Measurements from ENCODE around the gene IL10RB. TPM values are rescaled to one million over a fixed set of nuclear protein-coding genes. Genes with fewer than 3 reads are reported as not detected.
A peak's percentile ranks its signal among the peaks of the same experiment; 100 is the strongest.

The IL10RB gene
- total RNA-seq, 1 experiment from 2014 or later, result 18.2 TPM

DNA sequence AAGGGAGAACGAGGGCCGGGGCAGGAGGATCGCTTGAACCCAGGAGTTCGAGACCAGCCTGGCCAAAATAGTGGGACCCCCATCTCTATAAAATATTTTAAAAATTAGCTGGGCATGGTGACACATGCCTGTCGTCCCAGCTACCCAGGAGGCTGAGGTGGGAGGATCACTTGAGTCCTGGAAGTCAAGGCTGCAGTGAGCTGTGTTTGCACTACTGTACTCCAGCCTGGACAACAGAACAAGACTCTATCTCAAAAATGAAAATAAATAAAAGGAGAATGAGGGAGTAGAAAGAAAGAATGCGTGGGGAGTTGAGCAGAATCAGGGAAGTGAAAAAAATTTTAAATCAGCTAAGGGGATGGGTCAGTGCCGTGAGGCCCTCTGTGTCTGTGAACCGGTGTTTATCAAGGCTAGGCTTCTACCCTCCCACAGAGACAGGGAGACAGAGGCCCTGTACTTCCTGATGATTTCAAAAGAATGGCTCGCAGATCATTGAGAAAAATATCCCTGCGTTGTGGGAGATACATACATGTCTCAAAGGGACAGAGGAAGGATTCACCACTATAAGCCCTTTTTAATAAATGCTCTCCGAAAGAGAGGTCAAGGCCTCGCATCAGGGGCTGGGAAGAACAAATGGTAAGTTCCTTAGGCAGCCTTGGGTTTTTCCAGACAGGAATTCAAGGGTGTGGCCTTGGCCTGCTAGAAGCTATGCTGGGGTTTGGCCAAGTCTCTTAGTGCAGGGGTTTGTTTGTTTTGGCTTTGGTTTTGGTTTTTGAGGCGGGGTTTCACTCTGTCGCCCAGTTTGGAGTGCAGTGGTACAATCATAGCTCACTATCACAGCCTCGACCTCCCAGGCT lies 20.7 kb downstream of the IL10RB start:
- intact Hi-C loops (cut with micrococcal nuclease; ENCODE audit: unreplicated experiment), result no loop called here
- peaks cover 29% of the 10 kb centered on the region for H3K36me3 Mint-ChIP-seq (ENCODE audit: insufficient read depth, unreplicated experiment)
- H3K9me3 Mint-ChIP-seq (ENCODE audit: low read depth, unreplicated experiment), result no peaks in the 10 kb centered on the region
- no peaks in the 10 kb centered on the region for H3K27me3 Mint-ChIP-seq (ENCODE audit: unreplicated experiment)
- BruUV-seq (replicated peaks), result no TSS peak
- CTCF ChIA-PET, result no interaction called here
- H3K27ac Mint-ChIP-seq (ENCODE audit: unreplicated experiment), result peak overlapping the region; percentile 51
- peaks cover 19% of the 10 kb centered on the region for H3K4me1 Mint-ChIP-seq (ENCODE audit: low read depth, unreplicated experiment)
- TF ChIP-seq, protein P1, sequence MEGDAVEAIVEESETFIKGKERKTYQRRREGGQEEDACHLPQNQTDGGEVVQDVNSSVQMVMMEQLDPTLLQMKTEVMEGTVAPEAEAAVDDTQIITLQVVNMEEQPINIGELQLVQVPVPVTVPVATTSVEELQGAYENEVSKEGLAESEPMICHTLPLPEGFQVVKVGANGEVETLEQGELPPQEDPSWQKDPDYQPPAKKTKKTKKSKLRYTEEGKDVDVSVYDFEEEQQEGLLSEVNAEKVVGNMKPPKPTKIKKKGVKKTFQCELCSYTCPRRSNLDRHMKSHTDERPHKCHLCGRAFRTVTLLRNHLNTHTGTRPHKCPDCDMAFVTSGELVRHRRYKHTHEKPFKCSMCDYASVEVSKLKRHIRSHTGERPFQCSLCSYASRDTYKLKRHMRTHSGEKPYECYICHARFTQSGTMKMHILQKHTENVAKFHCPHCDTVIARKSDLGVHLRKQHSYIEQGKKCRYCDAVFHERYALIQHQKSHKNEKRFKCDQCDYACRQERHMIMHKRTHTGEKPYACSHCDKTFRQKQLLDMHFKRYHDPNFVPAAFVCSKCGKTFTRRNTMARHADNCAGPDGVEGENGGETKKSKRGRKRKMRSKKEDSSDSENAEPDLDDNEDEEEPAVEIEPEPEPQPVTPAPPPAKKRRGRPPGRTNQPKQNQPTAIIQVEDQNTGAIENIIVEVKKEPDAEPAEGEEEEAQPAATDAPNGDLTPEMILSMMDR (IDR thresholded peaks at IDR 0.05; ENCODE audit: unreplicated experiment), result no peak
- DNase-seq, result peak; percentile 35
- peak overlapping the region; percentile 6 for H3K4me3 Mint-ChIP-seq (ENCODE audit: low read depth, unreplicated experiment)

DNA sequence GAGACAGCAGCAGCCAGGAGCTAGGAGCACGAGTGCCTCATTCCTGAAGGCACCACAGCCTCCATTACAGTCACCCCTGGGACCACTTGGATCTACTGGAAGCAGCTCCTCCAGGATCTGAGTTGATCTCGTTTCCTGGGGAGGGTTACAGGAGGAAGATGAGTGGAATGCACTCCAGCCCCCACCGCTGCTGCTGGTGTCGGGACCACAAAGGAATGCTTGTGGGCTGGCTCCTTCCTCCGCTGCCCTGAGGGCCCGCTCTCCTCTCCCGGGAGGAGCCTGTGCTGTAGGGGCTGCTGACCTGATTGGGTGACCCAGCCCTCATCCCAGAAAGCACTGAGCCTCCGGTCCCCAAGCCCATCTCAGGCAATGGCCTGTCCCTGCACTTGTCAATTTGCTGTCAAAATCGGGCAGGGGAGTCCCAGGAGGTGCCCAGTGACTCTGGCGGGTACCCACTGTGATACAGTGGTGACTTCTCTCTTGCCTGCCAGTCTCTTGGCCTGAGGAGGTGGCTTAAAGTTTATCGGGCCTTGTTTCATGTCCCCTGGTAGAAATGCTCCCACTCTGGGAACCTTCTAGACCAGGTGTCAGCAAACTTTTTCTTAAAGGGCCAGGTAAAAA lies 23.1 kb downstream of the IL10RB start:
- Mint-ChIP-seq H3K27me3 (ENCODE audit: unreplicated experiment) (no peaks in the 10 kb centered on the region), H3K4me1 (ENCODE audit: low read depth, unreplicated experiment) (peaks cover 29% of the 10 kb centered on the region), H3K36me3 (ENCODE audit: insufficient read depth, unreplicated experiment) (peaks cover 29% of the 10 kb centered on the region), H3K27ac (ENCODE audit: unreplicated experiment) (no peak overlapping the region), H3K4me3 (ENCODE audit: low read depth, unreplicated experiment) (no peak overlapping the region), H3K9me3 (ENCODE audit: low read depth, unreplicated experiment) (no peaks in the 10 kb centered on the region)
- intact Hi-C loops (cut with micrococcal nuclease; ENCODE audit: unreplicated experiment), result no loop called here
- no peak for DNase-seq
- no TSS peak for BruUV-seq (replicated peaks)
- TF ChIP-seq, protein P1 (IDR thresholded peaks at IDR 0.05; ENCODE audit: unreplicated experiment), result no peak
- CTCF ChIA-PET, result no interaction called here

DNA sequence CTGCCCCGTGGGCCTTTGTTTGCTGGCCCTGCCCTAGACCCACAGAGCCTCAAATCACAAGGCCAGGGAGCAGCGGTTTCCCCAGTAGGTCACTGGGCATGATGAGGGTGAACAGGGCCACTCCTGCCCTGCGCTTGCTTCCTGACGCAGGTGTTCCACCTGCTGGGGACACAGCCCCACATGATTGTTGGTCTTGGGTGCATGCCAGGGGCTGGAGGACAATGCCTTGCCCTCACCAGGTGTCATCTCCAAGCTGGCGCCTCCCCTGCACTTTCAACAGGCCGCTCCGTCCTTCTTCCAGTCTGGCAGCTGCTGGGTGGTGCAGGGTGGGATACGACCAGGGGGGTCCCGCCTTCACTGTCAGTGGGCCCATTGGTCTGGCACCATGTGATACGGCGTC lies 24.3 kb downstream of the IL10RB start:
- intact Hi-C loops (cut with micrococcal nuclease; ENCODE audit: unreplicated experiment), result no loop called here
- no peak overlapping the region for H3K4me3 Mint-ChIP-seq (ENCODE audit: low read depth, unreplicated experiment)
- CTCF ChIA-PET, result no interaction called here
- H3K27me3 Mint-ChIP-seq (ENCODE audit: unreplicated experiment), result no peaks in the 10 kb centered on the region
- TF ChIP-seq, protein P1 (IDR thresholded peaks at IDR 0.05; ENCODE audit: unreplicated experiment), result no peak
- H3K9me3 Mint-ChIP-seq (ENCODE audit: low read depth, unreplicated experiment), result no peaks in the 10 kb centered on the region
- H3K36me3 Mint-ChIP-seq (ENCODE audit: insufficient read depth, unreplicated experiment), result peaks cover 32% of the 10 kb centered on the region
- H3K4me1 Mint-ChIP-seq (ENCODE audit: low read depth, unreplicated experiment), result peaks cover 34% of the 10 kb centered on the region
- DNase-seq, result no peak
- no TSS peak for BruUV-seq (replicated peaks)
- H3K27ac Mint-ChIP-seq (ENCODE audit: unreplicated experiment), result no peak overlapping the region

DNA sequence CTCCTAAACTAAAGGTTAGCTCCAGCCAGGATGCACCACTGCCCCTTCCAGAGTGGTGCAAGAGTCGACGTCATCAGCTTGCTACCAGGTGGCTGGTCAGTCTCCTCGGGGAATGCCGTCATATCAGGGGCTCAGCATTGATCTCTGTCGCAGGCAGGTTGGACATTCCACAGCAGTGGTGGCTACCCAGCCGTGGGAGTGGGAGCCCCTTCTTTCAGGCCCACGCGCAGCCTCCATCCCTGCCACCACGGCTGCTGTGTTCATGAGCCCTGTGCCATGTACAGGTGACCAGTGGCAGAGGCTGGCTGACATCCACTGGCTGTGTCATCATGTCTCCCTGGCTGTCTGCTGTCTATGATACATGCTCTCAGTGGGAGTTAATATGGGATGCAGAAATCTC lies 25.5 kb downstream of the IL10RB start:
- CTCF ChIA-PET, result no interaction called here

More for the DNA sequence above, 25.5 kb downstream of the IL10RB start:
- H3K27me3 Mint-ChIP-seq (ENCODE audit: unreplicated experiment), result no peaks in the 10 kb centered on the region
- TF ChIP-seq, protein P1 (IDR thresholded peaks at IDR 0.05; ENCODE audit: unreplicated experiment), result no peak
- no TSS peak for BruUV-seq (replicated peaks)
- intact Hi-C loops (cut with micrococcal nuclease; ENCODE audit: unreplicated experiment), result no loop called here
- no peak overlapping the region for H3K27ac Mint-ChIP-seq (ENCODE audit: unreplicated experiment)
- peaks cover 22% of the 10 kb centered on the region for H3K4me1 Mint-ChIP-seq (ENCODE audit: low read depth, unreplicated experiment)
- H3K9me3 Mint-ChIP-seq (ENCODE audit: low read depth, unreplicated experiment), result no peaks in the 10 kb centered on the region
- no peak for DNase-seq
- H3K36me3 Mint-ChIP-seq (ENCODE audit: insufficient read depth, unreplicated experiment), result peaks cover 23% of the 10 kb centered on the region
- no peak overlapping the region for H3K4me3 Mint-ChIP-seq (ENCODE audit: low read depth, unreplicated experiment)
